Right hindlimb (tissue), 1 donor: ENCODE results near the gene CCNYL1.
"Not testable (repeated sequence)": the region's sequence is repeated elsewhere in the genome, so short reads cannot be mapped to it uniquely, and the experiment has no call there.

Experiments
- DNase-seq: peaks from one replicate; pipeline ENCODE4 v3.0.0-alpha.2; 2018

Gene CCNYL1

GRCh38 chr2:207735513-207735859 is 24.0 kb downstream of the CCNYL1 start:
- not testable (repeated sequence) for DNase-seq

GRCh38 chr2:207743514-207743913 is 32.1 kb downstream of the CCNYL1 start:
- no peak for DNase-seq

GRCh38 chr2:207744050-207744449 is 32.6 kb downstream of the CCNYL1 start:
- no peak for DNase-seq

- DNase-seq: no peak
Measured at GRCh38 chr2:207744451-207744850, 33.0 kb downstream of the CCNYL1 start.

GRCh38 chr2:207746131-207746530 is 34.7 kb downstream of the CCNYL1 start:
- DNase-seq: peak; percentile 61

- DNase-seq: no peak
Measured at GRCh38 chr2:207747653-207748560, 36.5 kb downstream of the CCNYL1 start.

GRCh38 chr2:207748993-207749392 is 37.6 kb downstream of the CCNYL1 start:
- no peak for DNase-seq

GRCh38 chr2:207749873-207750272 is 38.4 kb downstream of the CCNYL1 start:
- DNase-seq: no peak

GRCh38 chr2:207750345-207750744 is 38.9 kb downstream of the CCNYL1 start:
- DNase-seq: no peak

GRCh38 chr2:207750876-207751275 is 39.4 kb downstream of the CCNYL1 start:
- no peak for DNase-seq

- DNase-seq: not testable (repeated sequence)
Measured at GRCh38 chr2:207753688-207754087, 42.2 kb downstream of the CCNYL1 start.

- no peak for DNase-seq
Measured at GRCh38 chr2:207754498-207755383, 43.3 kb downstream of the CCNYL1 start.

GRCh38 chr2:207758025-207758424 is 46.6 kb downstream of the CCNYL1 start:
- DNase-seq: no peak

GRCh38 chr2:207759890-207760289 is 48.5 kb downstream of the CCNYL1 start:
- no peak for DNase-seq

GRCh38 chr2:207760453-207760852 is 49.0 kb downstream of the CCNYL1 start:
- no peak for DNase-seq

- not testable (repeated sequence) for DNase-seq
Measured at GRCh38 chr2:207761426-207761825, 50.0 kb downstream of the CCNYL1 start.

GRCh38 chr2:207762146-207762545 is 50.7 kb downstream of the CCNYL1 start:
- DNase-seq: no peak

GRCh38 chr2:207763303-207763917 is 52.0 kb downstream of the CCNYL1 start:
- no peak for DNase-seq

- DNase-seq: no peak
Measured at GRCh38 chr2:207764096-207764630, 52.7 kb downstream of the CCNYL1 start.

GRCh38 chr2:207765547-207765946 is 54.1 kb downstream of the CCNYL1 start:
- no peak for DNase-seq

GRCh38 chr2:207766041-207766551 is 54.7 kb downstream of the CCNYL1 start:
- DNase-seq: no peak

- DNase-seq: no peak
Measured at GRCh38 chr2:207766697-207767460, 55.4 kb downstream of the CCNYL1 start.
